HuH-7 (cell line): ENCODE measurements around the gene PDIA5.
A peak's percentile ranks its signal among the peaks of the same experiment; 100 is the strongest.

Source experiments
- DNase-seq: peaks from one replicate; pipeline ENCODE4 v3.0.0; 2011; ENCODE audit warnings: low spot score

PDIA5 gene

GRCh38 chr3:123071581-123071980 lies 4.8 kb downstream of the PDIA5 start:
- no peak for DNase-seq

DNA sequence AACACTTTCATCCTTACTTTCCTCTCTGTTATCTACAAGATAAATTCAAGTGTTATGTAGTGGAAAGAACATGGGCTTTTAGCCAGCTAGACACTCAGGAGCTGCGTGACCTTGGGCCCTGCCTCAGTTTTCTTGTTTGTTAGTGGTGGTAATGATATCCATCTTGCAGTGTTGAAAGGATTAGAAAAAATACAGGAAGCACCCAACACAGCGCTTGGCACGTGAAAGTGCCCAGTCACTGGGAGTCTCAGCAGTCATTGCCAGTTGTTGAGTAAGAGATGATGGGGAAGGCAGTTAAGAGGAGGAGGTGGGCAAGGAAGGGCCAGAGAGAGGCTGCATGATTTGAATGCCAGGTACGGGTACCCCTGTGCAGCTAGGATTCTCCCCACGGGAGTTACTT lies 5.3 kb downstream of the PDIA5 start:
- no peak for DNase-seq

- no peak for DNase-seq
Measured at GRCh38 chr3:123072564-123072963, 5.7 kb downstream of the PDIA5 start.

GRCh38 chr3:123075359-123075758 lies 8.5 kb downstream of the PDIA5 start:
- DNase-seq = no peak

- no peak for DNase-seq
Measured at GRCh38 chr3:123076112-123076495, 9.3 kb downstream of the PDIA5 start.

DNA sequence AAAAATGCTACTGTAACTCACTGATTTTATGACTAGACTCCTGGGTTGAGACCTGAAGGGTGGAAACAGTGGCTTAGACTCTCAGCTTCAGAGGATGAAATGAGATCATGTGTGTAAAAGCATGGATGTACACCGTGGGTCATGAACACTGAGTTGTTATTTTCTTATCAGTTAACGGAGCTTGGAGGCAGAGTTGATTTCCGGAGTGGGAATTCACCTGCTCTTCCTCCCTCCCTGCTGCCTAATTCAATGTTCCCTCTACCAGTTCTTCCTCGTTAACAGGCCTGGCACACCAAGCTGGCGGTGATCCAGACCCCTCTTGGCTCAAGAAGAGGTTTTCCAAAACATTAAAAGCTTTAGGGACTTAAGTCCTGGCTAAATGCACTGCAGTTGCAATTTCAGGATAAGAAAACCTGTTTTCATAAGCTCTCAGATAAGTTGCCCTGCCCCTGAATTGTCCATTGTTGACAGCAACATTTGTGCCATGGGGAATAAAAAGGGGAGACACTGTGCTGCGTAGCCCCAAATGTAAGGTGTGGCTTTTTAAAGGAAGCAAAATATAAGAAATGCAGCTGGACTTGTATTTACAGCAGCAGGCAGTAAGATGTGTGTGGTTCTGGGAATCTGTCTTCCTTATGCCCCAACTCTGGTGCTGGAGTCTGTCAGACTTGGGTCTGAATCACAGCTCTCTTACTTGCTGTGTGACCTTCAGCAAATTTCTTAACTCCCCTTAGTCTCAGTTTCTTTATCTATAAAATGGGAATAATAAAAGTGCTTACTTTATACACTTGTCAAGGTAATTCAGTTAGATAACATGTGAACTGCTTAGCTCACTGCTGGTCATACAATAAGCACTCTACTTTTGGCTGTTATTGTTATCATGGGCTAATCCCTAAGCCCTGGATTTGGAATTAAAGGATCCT lies 9.9 kb downstream of the PDIA5 start:
- DNase-seq = no peak

DNA sequence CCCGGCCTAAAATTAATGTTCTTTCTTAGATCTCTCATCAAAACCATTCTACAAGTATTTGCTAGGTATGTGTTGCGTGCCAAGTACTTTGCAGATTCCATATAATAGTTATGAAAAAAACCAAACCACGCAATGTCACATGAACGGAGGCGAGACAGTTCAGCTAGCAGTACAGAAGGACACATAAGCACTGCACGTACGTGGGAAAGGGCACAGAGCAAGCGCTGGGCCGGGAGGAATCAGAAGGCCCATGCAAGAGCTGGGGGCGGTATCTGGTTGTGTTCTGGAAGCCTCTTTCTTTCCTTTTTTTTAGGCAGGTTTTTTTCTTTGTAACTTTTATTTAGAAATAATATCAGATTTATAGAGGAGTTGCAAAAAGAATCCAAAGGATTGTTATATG lies 11.3 kb downstream of the PDIA5 start:
- DNase-seq = no peak

- DNase-seq = peak; percentile 37
Measured at GRCh38 chr3:123080864-123081562, 14.2 kb downstream of the PDIA5 start.

GRCh38 chr3:123081718-123082369 lies 15.0 kb downstream of the PDIA5 start:
- no peak for DNase-seq

- no peak for DNase-seq
Measured at GRCh38 chr3:123082370-123083065, 15.7 kb downstream of the PDIA5 start.

- DNase-seq = no peak
Measured at GRCh38 chr3:123083383-123084124, 16.7 kb downstream of the PDIA5 start.

- DNase-seq = no peak
Measured at GRCh38 chr3:123084192-123084591, 17.4 kb downstream of the PDIA5 start.

DNA sequence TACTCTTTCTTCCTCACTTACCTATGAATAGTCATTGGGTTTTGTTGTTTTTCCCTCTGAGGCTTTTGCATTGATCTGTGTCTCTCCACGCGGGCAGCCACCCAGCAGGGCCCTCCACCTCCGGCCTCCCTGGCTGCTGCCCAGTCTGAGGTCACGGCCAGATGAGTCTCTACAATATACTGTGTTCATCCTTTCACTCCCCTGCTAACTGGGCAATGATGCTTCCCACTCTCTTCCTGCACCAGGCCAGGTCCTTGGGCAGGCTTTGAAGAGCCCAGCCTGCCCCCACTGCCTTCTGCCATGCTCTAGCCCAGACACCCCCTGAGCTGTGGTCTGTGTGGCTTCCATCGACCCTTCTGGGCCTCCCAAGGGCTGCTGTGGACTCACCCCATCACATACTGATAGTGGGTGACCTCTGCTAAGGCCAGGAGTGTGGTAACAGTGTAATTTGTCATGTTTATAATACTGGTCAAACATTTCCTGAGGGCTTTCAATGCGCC lies 18.0 kb downstream of the PDIA5 start:
- peak; percentile 64 for DNase-seq

DNA sequence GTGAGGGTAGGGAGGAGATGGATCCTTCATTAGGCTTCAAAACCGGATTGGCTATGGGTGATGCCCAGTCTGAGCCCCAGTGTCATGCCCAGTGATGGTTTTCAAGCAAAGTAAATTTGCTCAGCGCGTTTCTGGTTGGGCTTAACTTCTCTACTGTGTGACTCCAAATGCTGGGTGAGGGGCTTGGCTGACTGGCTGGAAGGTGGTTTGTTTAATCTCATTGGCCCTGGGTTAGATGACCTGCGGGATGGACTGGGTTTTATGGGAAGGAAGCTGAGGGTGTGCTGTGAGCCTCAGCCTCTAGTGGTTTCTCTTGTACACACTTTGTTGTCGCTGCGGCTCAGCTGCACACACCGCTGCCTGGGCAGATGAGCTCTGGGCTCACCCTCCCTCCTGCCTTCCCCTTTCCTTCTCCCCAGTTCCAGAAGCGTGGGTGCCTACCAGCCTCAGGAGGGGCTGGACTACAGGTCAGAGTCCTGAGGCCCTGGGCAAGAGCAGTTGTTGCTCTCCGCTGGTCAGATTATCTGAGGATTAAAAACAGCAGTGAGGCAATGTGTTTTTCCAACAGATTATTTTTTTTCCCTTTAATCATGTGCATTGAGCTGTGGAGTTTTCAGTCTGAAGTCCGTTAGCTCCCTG lies 18.6 kb downstream of the PDIA5 start:
- DNase-seq = peak; percentile 71

DNA sequence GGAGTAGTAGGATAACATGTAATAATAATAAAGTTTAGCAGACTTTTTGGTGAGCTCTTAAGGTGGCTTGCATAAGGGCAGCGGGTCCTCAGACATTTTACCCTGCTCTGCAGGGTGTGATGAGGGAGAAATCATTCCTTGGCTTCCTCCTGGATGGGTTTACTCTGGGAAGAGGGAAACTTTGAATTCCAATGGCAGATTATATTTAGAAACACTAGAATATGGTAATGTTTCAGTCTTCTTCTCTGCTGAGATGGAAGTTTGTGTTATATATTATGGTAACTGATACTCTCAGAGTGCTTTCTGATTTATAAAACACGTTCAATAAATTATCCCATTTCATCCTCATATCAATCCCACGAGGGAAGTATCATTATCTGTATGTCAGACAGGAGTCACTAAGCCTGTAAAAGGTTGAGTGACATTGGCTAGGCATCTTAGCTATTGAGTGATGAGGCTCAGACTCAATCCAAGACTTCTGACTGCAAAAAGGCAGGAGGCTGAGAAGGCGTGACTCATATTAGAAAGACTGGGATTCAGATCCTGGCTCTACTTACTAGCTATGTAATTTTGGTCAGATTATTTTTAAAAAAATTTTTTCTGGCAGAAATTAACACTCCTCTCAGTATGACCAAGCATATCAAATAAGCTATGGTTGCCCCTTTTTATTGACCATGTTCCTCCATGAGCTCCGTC lies 19.3 kb downstream of the PDIA5 start:
- no peak for DNase-seq

GRCh38 chr3:123088387-123088786 lies 21.6 kb downstream of the PDIA5 start:
- no peak for DNase-seq

- no peak for DNase-seq
Measured at GRCh38 chr3:123089611-123090331, 22.9 kb downstream of the PDIA5 start.

- no peak for DNase-seq
Measured at GRCh38 chr3:123090728-123091531, 24.1 kb downstream of the PDIA5 start.

DNA sequence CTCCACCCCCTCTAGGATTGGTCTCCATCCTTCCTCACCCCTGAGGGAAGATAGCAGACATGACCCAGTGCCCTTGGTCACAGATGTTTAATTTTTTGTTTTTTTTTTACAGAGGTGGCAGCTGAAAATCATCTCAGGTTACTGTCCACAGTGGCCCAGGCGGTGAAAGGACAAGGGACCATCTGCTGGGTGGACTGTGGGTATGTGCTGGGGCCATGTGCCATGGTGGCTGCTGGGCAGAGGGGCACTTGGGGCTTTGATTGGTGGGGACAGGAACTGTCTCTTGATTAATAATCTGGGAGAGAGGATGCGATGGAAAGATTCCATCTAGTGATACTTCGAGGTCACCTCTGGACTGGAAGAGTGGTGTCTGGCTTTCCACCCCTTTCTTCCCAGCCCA lies 25.4 kb downstream of the PDIA5 start:
- no peak for DNase-seq
